Measurements from ENCODE around the gene PRR18. TPM values are rescaled to one million over a fixed set of nuclear protein-coding genes. Genes with fewer than 3 reads are reported as not detected.

The PRR18 gene
- total RNA-seq, 1 experiment from 2014 or later: not detected

GRCh38 chr6:166334878-166335277 lies 26.7 kb upstream of the PRR18 start:
- no peak for DNase-seq (ENCODE audit: low read depth)

- DNase-seq (ENCODE audit: low read depth): no peak
Measured at GRCh38 chr6:166333172-166333995, 25.2 kb upstream of the PRR18 start.

- DNase-seq (ENCODE audit: low read depth): no peak
Measured at GRCh38 chr6:166331503-166332415, 23.6 kb upstream of the PRR18 start.

GRCh38 chr6:166330612-166331011 lies 22.4 kb upstream of the PRR18 start:
- DNase-seq (ENCODE audit: low read depth): no peak

DNA sequence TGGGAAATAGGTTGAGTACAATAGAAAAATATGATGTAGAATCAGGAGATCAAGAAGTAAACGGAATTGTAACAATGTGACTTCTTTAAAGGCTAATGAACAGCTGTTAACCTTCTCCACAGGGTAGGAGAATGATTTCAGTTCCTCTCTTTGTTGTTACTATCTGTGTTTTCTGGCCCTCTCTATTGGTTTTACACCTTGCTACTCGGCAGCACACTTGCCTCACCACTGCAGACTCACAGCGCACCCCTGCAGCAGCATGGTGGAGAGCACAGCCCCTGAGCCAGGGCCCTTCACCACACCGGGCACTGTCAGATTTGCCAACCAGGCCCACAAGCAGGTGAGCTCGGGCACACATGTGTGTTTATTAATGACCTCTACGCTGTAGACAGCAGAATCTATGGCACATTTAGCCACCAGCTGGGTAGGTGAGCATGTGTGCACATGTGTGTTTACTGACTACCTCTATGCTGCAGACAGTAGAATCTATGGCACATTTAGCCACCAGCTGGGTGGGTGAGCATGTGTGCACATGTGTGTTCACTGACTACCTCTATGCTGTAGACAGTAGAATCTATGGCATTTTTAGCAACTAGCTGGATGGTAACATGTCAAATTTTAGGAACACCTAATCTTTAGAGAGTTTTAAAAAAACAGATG lies 17.3 kb upstream of the PRR18 start:
- DNase-seq (ENCODE audit: low read depth): no peak

DNA sequence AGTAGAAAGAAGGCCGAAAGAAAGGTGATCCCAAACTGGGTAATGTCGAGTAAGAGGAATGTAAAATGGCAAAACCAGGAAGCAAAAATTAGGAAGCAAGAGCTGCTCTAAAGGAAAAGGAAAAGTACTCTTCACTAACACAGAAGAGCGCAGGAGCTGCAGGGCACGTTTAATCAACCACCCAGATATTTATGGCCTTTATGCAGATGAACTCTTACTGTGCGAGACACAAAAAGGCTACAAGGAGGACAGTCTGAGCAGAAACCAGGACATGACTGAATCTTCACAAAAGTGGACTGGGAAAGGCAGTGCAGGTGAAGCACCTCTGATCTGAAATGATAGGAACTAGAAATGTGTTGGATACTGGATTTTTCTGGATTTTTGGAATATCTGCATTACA lies 15.2 kb upstream of the PRR18 start:
- DNase-seq (ENCODE audit: low read depth): no peak

GRCh38 chr6:166318649-166319600 lies 10.7 kb upstream of the PRR18 start:
- no peak for DNase-seq (ENCODE audit: low read depth)

DNA sequence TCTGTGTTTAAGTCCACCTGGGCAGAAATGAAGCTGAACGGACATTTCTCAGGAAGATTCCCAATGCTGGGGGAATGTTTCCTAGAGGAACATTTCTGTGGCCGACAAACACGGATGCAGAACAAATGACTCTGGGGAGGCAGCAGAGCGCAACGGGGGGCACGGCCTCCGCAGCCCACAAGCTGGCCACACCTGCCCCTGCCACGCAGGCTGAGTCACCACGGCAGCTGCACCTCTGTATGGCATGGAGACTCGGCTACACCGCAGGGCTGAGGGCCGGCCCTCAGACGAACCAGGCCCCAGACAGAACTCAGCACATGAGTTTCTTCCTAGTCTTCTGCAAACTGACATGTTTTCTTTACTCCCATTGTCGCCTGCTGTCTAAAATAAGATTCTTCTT lies 10.0 kb upstream of the PRR18 start:
- DNase-seq (ENCODE audit: low read depth): no peak

GRCh38 chr6:166317261-166318212 lies 9.3 kb upstream of the PRR18 start:
- DNase-seq (ENCODE audit: low read depth): no peak

DNA sequence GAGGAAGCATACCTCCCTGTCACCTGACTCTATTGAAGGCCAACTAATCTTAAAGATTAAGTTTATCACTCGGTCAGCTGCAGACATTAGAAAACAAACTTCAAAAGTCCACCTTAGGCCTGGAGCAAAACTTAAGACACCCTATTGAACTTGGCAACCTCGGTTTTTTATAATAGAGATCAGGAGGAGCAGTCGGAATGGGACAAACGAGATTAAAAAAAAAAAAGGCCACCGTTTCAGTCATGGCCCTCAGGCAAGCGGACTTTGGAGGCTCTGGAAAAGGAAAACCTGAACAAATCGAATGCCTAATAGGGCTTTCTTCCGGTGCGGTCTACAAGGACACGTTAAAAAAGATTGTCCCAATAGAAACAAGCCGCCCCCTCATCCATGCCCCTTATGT lies 7.2 kb upstream of the PRR18 start:
- no peak for DNase-seq (ENCODE audit: low read depth)

DNA sequence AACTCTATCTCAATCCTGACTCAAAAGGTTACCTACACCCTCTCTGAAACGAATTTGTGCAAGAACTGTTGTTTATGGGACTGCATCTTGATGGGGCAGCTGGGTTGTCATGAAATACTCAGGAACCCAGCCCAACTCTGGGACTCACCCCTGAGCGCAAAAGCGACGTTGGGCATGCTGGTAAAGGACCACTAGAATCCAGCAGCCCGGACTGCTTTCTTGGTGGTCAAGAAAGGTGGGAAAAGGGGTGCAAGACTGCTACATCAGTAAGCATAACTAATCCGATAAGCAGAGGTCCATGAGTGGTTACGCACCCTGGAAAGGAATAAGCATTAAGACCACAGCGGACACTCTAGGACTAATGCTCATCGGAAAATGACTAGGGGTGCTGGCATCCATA lies 6.3 kb upstream of the PRR18 start:
- DNase-seq (ENCODE audit: low read depth): no peak

- no peak for DNase-seq (ENCODE audit: low read depth)
Measured at GRCh38 chr6:166313255-166314070, 5.3 kb upstream of the PRR18 start.

DNA sequence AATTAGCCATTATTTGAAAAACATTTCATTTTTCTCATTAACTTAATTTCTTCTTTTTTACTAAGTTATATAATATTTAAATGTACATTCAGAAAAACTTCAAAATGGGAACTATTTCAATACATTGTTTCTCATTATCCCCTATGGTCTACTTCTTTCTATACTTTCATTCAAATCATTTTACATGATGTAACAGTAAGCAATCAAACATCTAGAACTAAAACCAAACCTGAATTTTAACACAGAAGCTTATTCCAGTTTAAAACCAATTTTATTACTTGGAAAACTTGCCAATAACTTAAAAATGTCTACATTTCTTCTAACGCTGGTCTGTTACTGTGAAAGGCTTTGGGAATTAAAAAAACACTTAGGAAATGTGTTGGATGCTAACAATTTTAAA lies 4.6 kb upstream of the PRR18 start:
- DNase-seq (ENCODE audit: low read depth): no peak

GRCh38 chr6:166310634-166311033 lies 2.4 kb upstream of the PRR18 start:
- no peak for DNase-seq (ENCODE audit: low read depth)

- no peak for DNase-seq (ENCODE audit: low read depth)
Measured at GRCh38 chr6:166309977-166310376, 1.8 kb upstream of the PRR18 start.

- DNase-seq (ENCODE audit: low read depth): no peak
Measured at GRCh38 chr6:166308769-166309589, 787 bp upstream of the PRR18 start.

- no peak for DNase-seq (ENCODE audit: low read depth)
Measured at GRCh38 chr6:166307082-166308032, 835 bp downstream of the PRR18 start.
